PC-3 (cell line): Measurements from ENCODE around the gene CSH2. TPM values are rescaled to one million over a fixed set of nuclear protein-coding genes. Genes with fewer than 3 reads are reported as not detected.

Experiments
- ATAC-seq: fragments of 200-7000 bp; cut with Tn5 transposase; 2 replicates; pipeline ENCODE4 v1.9.1; 2020; ENCODE audit warnings: mild to moderate bottlenecking, moderate library complexity
- BruUV-seq: library from RNA; stranded (reverse); fragments of 400-500 nt; replicated peaks from 2 replicates; lab custom pipeline; 2021; lab: Mats Ljungman, UMichigan
- CTCF ChIA-PET: fragments of 300-600 bp; sonication (Branson Sonifier 250); formaldehyde crosslinking; loops from one replicate; lab custom pipeline; 2022; ENCODE audit warnings: antibody characterized with exemption; lab: Charles Lee
- POLR2A ChIA-PET: fragments of 300-600 bp; sonication (Branson Sonifier 250); formaldehyde crosslinking; loops from one replicate; lab custom pipeline; 2022; ENCODE audit warnings: antibody characterized with exemption; ENCODE audit not compliant: unreplicated experiment; lab: Charles Lee
- DNase-seq: peaks from one replicate; pipeline ENCODE4 v3.0.0-alpha.2; 2015
- H2AFZ ChIP-seq: fragments of 300-600 bp; sonication (generic); 2 replicates; pipeline ENCODE4 v1.6.0; 2016; ENCODE audit warnings: antibody characterized with exemption, low read length
- H3F3A ChIP-seq: fragments of 300-600 bp; sonication (generic); one replicate; pipeline ENCODE4 v1.6.0; 2017; ENCODE audit warnings: antibody characterized with exemption, low read length, control low read depth, mild to moderate bottlenecking; ENCODE audit not compliant: unreplicated experiment
- H3K27ac ChIP-seq: fragments of 300-600 bp; sonication (generic); 2 replicates; pipeline ENCODE4 v1.5.1; 2016; ENCODE audit warnings: mild to moderate bottlenecking, low read length
- H3K27me3 ChIP-seq: fragments of 300-600 bp; sonication (generic); 2 replicates; pipeline ENCODE4 v1.6.1; 2016; ENCODE audit warnings: low read length, mixed read lengths
- H3K36me3 ChIP-seq: fragments of 300-600 bp; sonication (generic); 2 replicates; pipeline ENCODE4 v1.6.1; 2016; ENCODE audit warnings: low read depth, mixed run types, low read length, mixed read lengths
- H3K4me1 ChIP-seq: fragments of 300-600 bp; sonication (generic); 2 replicates; pipeline ENCODE4 v1.5.1; 2016; ENCODE audit warnings: low read length; ENCODE audit not compliant: insufficient read depth
- H3K4me2 ChIP-seq: fragments of 300-600 bp; sonication (generic); 2 replicates; pipeline ENCODE4 v1.6.0; 2016; ENCODE audit warnings: low read length
- H3K4me3 ChIP-seq: fragments of 300-600 bp; sonication (generic); 2 replicates; pipeline ENCODE4 v1.5.1; 2016; ENCODE audit warnings: mild to moderate bottlenecking, low read length, mixed read lengths
- H3K79me2 ChIP-seq: fragments of 300-600 bp; sonication (generic); 2 replicates; pipeline ENCODE4 v1.6.1; 2017; ENCODE audit warnings: low read length, mixed read lengths
- H3K9ac ChIP-seq: fragments of 300-600 bp; sonication (generic); 2 replicates; pipeline ENCODE4 v1.6.0; 2016; ENCODE audit warnings: mild to moderate bottlenecking, low read length
- H3K9me2 ChIP-seq: fragments of 300-600 bp; sonication (generic); replicated peaks from 2 replicates; pipeline ENCODE4 v1.6.1; 2016; ENCODE audit warnings: mixed run types, low read length, mixed read lengths
- H3K9me3 ChIP-seq: fragments of 300-600 bp; sonication (generic); 2 replicates; pipeline ENCODE4 v1.6.1; 2016; ENCODE audit warnings: low read length, mixed read lengths
- H4K20me1 ChIP-seq: fragments of 300-600 bp; sonication (generic); 2 replicates; pipeline ENCODE4 v1.6.1; 2016; ENCODE audit warnings: low read length, mixed read lengths
- EZH2 ChIP-seq: fragments of 300-600 bp; sonication (generic); IDR thresholded peaks from one replicate; pipeline ENCODE4 v1.6.1; 2017; ENCODE audit warnings: antibody characterized with exemption, mild to moderate bottlenecking, low read length; ENCODE audit not compliant: unreplicated experiment
- EZH2phosphoT487 ChIP-seq: fragments of 300-600 bp; sonication (generic); IDR thresholded peaks from 2 replicates; pipeline ENCODE4 v1.6.1; 2018; ENCODE audit warnings: mild to moderate bottlenecking, antibody characterized with exemption, low read length, borderline replicate concordance
- intact Hi-C: fragments of 100-400 bp; cut with micrococcal nuclease; formaldehyde crosslinking; loops from 2 replicates; pipeline ENCODE4 v1.9.0; 2023
- total RNA-seq: library from RNA; depleted of rRNA; stranded (reverse); fragments of >200 nt; gene quantifications from 2 replicates; pipeline ENCODE4 v1.2.3, GENCODE V29; 2014
- TF ChIP-seq, protein P1 (sequence below): fragments of 300-600 bp; sonication (generic); conservative IDR thresholded peaks from 2 replicates; pipeline ENCODE4 v1.5.1; 2017; ENCODE audit warnings: antibody characterized with exemption, low read depth, mild to moderate bottlenecking, low read length

The CSH2 gene
- total RNA-seq, 1 experiment from 2014 or later: not detected

DNA sequence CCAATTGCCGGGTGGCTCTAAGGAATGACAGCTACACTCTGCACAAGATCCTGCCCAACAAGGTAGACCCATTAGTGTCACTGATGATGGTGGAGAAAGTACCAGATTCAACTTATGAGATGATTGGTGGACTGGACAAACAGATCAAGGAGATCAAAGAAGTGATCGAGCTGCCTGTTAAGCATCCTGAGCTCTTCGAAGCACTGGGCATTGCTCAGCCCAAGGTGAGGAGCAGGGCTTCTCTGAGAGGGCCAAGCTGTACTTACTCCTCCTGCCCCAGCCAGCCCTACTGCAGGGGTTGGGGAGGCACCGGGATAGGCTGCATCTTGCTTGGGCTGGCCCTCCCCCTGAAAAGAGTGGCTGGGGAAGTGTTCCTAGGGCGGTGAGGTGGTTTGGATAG, 43.2 kb downstream of the CSH2 start:
- intact Hi-C loops: no loop called here
- Histone ChIP-seq H3K4me2 (no peak overlapping the region), H3K79me2 (peaks cover 47% of the 10 kb centered on the region), H3K9me3 (no peaks in the 10 kb centered on the region), H3K9me2 (no peaks in the 10 kb centered on the region), H3K4me1 (peaks cover 21% of the 10 kb centered on the region), H3K27me3 (no peaks in the 10 kb centered on the region), H2AFZ (no peak overlapping the region), H4K20me1 (peaks cover 29% of the 10 kb centered on the region), H3K36me3 (peaks cover 75% of the 10 kb centered on the region), H3K4me3 (no peak overlapping the region), H3K9ac (no peak overlapping the region), H3F3A (no peaks in the 10 kb centered on the region), H3K27ac (no peak overlapping the region)
- TF ChIP-seq, protein P1, sequence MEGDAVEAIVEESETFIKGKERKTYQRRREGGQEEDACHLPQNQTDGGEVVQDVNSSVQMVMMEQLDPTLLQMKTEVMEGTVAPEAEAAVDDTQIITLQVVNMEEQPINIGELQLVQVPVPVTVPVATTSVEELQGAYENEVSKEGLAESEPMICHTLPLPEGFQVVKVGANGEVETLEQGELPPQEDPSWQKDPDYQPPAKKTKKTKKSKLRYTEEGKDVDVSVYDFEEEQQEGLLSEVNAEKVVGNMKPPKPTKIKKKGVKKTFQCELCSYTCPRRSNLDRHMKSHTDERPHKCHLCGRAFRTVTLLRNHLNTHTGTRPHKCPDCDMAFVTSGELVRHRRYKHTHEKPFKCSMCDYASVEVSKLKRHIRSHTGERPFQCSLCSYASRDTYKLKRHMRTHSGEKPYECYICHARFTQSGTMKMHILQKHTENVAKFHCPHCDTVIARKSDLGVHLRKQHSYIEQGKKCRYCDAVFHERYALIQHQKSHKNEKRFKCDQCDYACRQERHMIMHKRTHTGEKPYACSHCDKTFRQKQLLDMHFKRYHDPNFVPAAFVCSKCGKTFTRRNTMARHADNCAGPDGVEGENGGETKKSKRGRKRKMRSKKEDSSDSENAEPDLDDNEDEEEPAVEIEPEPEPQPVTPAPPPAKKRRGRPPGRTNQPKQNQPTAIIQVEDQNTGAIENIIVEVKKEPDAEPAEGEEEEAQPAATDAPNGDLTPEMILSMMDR: no peak
- no peak for TF ChIP-seq EZH2phosphoT487
- TF ChIP-seq EZH2: no peak
- DNase-seq (no peak), ATAC-seq (no peak)
- CTCF ChIA-PET: interaction anchor here (0.6 kb wide), 1 partner anchor 248 kb away, joined by 3 read pairs; no protein-coding TSS in a partner anchor
- POLR2A ChIA-PET: no interaction called here
- BruUV-seq: no TSS peak

DNA sequence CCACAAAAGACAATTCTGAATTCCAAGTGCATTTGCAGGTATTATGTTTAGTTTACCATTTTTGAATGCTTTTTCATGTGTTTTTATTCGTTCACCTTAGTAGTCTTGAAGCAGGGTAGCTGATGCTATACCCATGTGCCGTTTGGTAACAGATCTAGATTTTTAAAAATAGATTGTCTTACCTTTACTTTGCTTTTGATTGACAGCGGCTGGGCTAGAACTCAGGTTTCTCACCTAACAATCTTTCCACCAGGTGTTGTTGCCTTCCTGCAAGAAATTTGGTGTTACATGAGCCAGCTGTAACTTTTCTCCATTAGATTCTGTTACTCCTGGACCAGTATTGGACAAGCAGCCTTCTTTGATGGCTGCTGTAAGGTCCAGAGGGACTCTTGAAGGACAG, 44.5 kb downstream of the CSH2 start:
- DNase-seq (no peak), ATAC-seq (no peak)
- intact Hi-C loops: loop anchor here (5.0 kb wide), 1 partner anchor 132 kb away; no protein-coding TSS in a partner anchor
- Histone ChIP-seq H3K9me3 (no peaks in the 10 kb centered on the region), H3K4me3 (peak overlapping the region; percentile 89), H3K4me1 (peaks cover 22% of the 10 kb centered on the region), H3K9ac (peak overlapping the region; percentile 91), H3K27me3 (no peaks in the 10 kb centered on the region), H3K79me2 (peaks cover 61% of the 10 kb centered on the region), H2AFZ (no peak overlapping the region), H4K20me1 (peaks cover 29% of the 10 kb centered on the region), H3K4me2 (peak overlapping the region; percentile 97), H3K36me3 (peaks cover 79% of the 10 kb centered on the region), H3F3A (no peaks in the 10 kb centered on the region), H3K9me2 (no peaks in the 10 kb centered on the region), H3K27ac (no peak overlapping the region)
- TF ChIP-seq, protein P1: no peak
- no peak for TF ChIP-seq EZH2phosphoT487
- no peak for TF ChIP-seq EZH2
- ChIA-PET POLR2A (interaction anchor here (0.6 kb wide), 1 partner anchor 35 kb away, joined by 3 read pairs; no protein-coding TSS in a partner anchor), CTCF (no interaction called here)
- no TSS peak for BruUV-seq

DNA sequence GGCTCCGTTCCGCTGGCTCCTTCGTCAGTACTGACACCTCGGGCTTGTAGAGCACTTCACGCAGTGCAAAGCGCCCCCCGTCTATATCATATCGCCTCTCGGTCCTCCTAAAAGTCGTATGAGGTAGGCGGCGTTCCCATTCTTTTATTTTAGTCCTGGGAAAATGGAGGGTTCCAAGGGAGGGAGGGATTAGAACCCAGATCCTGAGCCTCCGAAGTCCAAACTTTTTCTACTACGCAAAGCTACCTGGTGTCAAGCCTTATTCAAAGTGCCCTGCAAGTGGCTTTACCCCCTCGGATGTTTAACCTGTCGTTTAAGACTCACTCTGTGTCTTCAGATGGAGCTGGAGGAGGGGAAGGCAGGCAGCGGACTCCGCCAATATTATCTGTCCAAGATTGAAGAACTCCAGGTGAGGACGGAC, 45.7 kb downstream of the CSH2 start:
- H3K79me2 ChIP-seq: peaks cover 61% of the 10 kb centered on the region
- no peaks in the 10 kb centered on the region for H3K9me2 ChIP-seq
- ChIA-PET CTCF (interaction anchor here (0.6 kb wide), 1 partner anchor 11 kb away, joined by 3 read pairs; no protein-coding TSS in a partner anchor), POLR2A (interaction anchor here (0.6 kb wide), 1 partner anchor 1951 kb away, joined by 3 read pairs; no protein-coding TSS in a partner anchor)
- peak overlapping the region; percentile 81 for H3K27ac ChIP-seq
- H3K4me3 ChIP-seq: peak overlapping the region; percentile 89
- H3F3A ChIP-seq: no peaks in the 10 kb centered on the region
- no TSS peak for BruUV-seq
- TF ChIP-seq, protein P1: 0 out of 2 replicates have a peak, but pooled peaks have one; percentile 10
- no peak for TF ChIP-seq EZH2phosphoT487
- no peaks in the 10 kb centered on the region for H3K9me3 ChIP-seq
- peaks cover 22% of the 10 kb centered on the region for H3K4me1 ChIP-seq
- peak overlapping the region; percentile 91 for H3K9ac ChIP-seq
- intact Hi-C loops: loop anchor here (1.0 to 5.0 kb wide), 3 partner anchors 15 to 131 kb away; partner anchors contain the start of gene CCDC47
- ATAC-seq (no peak), DNase-seq (no peak)
- H3K36me3 ChIP-seq: peaks cover 76% of the 10 kb centered on the region
- peaks cover 29% of the 10 kb centered on the region for H4K20me1 ChIP-seq
- peak overlapping the region; percentile 97 for H3K4me2 ChIP-seq
- peak overlapping the region; percentile 86; the same call in 1 of the 2 replicates for H2AFZ ChIP-seq
- H3K27me3 ChIP-seq: no peaks in the 10 kb centered on the region
